Measurements from ENCODE around the gene ICAM2.

ICAM2 gene

GRCh38 chr17:64028874-64029464 lies 8.5 kb upstream of the ICAM2 start:
- H3K36me3 ChIP-seq (ENCODE audit: insufficient read depth, low read length): no peaks in the 10 kb centered on the region
- no peak overlapping the region for H3K4me3 ChIP-seq (ENCODE audit: low read length, poor library complexity, severe bottlenecking)
- H3K9me3 ChIP-seq (ENCODE audit: insufficient read depth, low read depth, low read length): no peaks in the 10 kb centered on the region
- H4K20me1 ChIP-seq (ENCODE audit: insufficient read depth, low read length, poor library complexity, severe bottlenecking): no peaks in the 10 kb centered on the region
- H3K9me2 ChIP-seq (replicated peaks; ENCODE audit: low read depth, low read length): no peaks in the 10 kb centered on the region
- H3F3A ChIP-seq (ENCODE audit: low read depth): peaks cover 4% of the 10 kb centered on the region; the same call in 1 of the 2 replicates
- H3K27me3 ChIP-seq (ENCODE audit: insufficient read depth, low read length, poor library complexity, severe bottlenecking): no peaks in the 10 kb centered on the region
- H3K4me2 ChIP-seq (ENCODE audit: low read depth, low read length, poor library complexity, severe bottlenecking): no peak overlapping the region
- H3K4me1 ChIP-seq (ENCODE audit: insufficient read depth, low read length, poor library complexity, severe bottlenecking): peaks cover 29% of the 10 kb centered on the region
- TF ChIP-seq, protein P1, sequence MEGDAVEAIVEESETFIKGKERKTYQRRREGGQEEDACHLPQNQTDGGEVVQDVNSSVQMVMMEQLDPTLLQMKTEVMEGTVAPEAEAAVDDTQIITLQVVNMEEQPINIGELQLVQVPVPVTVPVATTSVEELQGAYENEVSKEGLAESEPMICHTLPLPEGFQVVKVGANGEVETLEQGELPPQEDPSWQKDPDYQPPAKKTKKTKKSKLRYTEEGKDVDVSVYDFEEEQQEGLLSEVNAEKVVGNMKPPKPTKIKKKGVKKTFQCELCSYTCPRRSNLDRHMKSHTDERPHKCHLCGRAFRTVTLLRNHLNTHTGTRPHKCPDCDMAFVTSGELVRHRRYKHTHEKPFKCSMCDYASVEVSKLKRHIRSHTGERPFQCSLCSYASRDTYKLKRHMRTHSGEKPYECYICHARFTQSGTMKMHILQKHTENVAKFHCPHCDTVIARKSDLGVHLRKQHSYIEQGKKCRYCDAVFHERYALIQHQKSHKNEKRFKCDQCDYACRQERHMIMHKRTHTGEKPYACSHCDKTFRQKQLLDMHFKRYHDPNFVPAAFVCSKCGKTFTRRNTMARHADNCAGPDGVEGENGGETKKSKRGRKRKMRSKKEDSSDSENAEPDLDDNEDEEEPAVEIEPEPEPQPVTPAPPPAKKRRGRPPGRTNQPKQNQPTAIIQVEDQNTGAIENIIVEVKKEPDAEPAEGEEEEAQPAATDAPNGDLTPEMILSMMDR (conservative IDR thresholded peaks at IDR 0.05; ENCODE audit: low read length): peak; percentile 70
- no peak for TF ChIP-seq EZH2phosphoT487 (IDR thresholded peaks at IDR 0.05; ENCODE audit: borderline replicate concordance)
- H3K79me2 ChIP-seq (ENCODE audit: insufficient read depth, low read length): peaks cover 18% of the 10 kb centered on the region; the same call in 1 of the 2 replicates
- no peak overlapping the region for H2AFZ ChIP-seq (ENCODE audit: low read length)
- no peak overlapping the region for H3K9ac ChIP-seq (ENCODE audit: low read depth, low read length, poor library complexity, severe bottlenecking)

DNA sequence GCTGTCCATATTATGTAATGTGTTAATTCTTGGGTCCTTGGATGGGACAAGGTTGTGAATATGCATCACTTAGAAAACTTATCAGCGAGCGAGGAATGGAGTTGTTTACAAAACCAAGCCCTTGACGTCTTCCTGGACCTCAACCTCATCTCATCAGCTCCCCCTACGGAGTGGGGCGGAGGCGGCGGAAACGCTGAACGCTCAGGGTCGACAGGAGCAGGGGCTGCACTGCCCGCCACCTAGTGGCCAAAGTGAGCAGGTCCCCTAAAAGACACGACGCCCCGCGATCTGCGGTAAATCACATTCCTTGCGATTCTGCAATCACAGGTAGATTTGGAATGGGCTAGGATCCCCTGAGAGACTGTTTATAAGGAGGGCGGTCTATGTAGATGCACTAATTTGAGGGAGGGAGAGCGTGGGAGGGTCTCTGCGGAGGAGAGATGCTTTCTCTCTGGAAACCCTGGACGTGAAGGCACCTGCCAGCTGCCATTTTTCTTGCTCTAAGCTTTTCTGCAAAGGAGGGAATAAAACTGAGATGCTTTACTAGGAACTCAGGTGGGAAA lies 5.4 kb upstream of the ICAM2 start:
- no peaks in the 10 kb centered on the region for H3K27me3 ChIP-seq (ENCODE audit: insufficient read depth, low read length, poor library complexity, severe bottlenecking)
- H3F3A ChIP-seq (ENCODE audit: low read depth): peaks cover 17% of the 10 kb centered on the region
- no peaks in the 10 kb centered on the region for H3K36me3 ChIP-seq (ENCODE audit: insufficient read depth, low read length)
- H3K4me3 ChIP-seq (ENCODE audit: low read length, poor library complexity, severe bottlenecking): peak overlapping the region; percentile 82
- H3K4me2 ChIP-seq (ENCODE audit: low read depth, low read length, poor library complexity, severe bottlenecking): peak overlapping the region; percentile 85
- no peaks in the 10 kb centered on the region for H3K9me3 ChIP-seq (ENCODE audit: insufficient read depth, low read depth, low read length)
- no peaks in the 10 kb centered on the region for H3K9me2 ChIP-seq (replicated peaks; ENCODE audit: low read depth, low read length)
- H4K20me1 ChIP-seq (ENCODE audit: insufficient read depth, low read length, poor library complexity, severe bottlenecking): no peaks in the 10 kb centered on the region
- H3K79me2 ChIP-seq (ENCODE audit: insufficient read depth, low read length): peaks cover 18% of the 10 kb centered on the region; the same call in 1 of the 2 replicates
- H3K4me1 ChIP-seq (ENCODE audit: insufficient read depth, low read length, poor library complexity, severe bottlenecking): peaks cover 61% of the 10 kb centered on the region
- H2AFZ ChIP-seq (ENCODE audit: low read length): peak overlapping the region; percentile 85
- peak overlapping the region; percentile 57 for H3K9ac ChIP-seq (ENCODE audit: low read depth, low read length, poor library complexity, severe bottlenecking)
- TF ChIP-seq EZH2phosphoT487 (IDR thresholded peaks at IDR 0.05; ENCODE audit: borderline replicate concordance): no peak
- TF ChIP-seq, protein P1 (conservative IDR thresholded peaks at IDR 0.05; ENCODE audit: low read length): peak; percentile 99

GRCh38 chr17:64024781-64025731 lies 4.6 kb upstream of the ICAM2 start:
- Histone ChIP-seq H3K9me3 (ENCODE audit: insufficient read depth, low read depth, low read length) (no peaks in the 10 kb centered on the region), H3K4me3 (ENCODE audit: low read length, poor library complexity, severe bottlenecking) (peak overlapping the region; percentile 82), H3K9ac (ENCODE audit: low read depth, low read length, poor library complexity, severe bottlenecking) (peak overlapping the region; percentile 51), H2AFZ (ENCODE audit: low read length) (no peak overlapping the region), H3K79me2 (ENCODE audit: insufficient read depth, low read length) (peaks cover 18% of the 10 kb centered on the region; the same call in 1 of the 2 replicates), H3K27me3 (ENCODE audit: insufficient read depth, low read length, poor library complexity, severe bottlenecking) (no peaks in the 10 kb centered on the region), H3F3A (ENCODE audit: low read depth) (peaks cover 20% of the 10 kb centered on the region), H3K36me3 (ENCODE audit: insufficient read depth, low read length) (no peaks in the 10 kb centered on the region), H3K4me1 (ENCODE audit: insufficient read depth, low read length, poor library complexity, severe bottlenecking) (peaks cover 61% of the 10 kb centered on the region), H4K20me1 (ENCODE audit: insufficient read depth, low read length, poor library complexity, severe bottlenecking) (no peaks in the 10 kb centered on the region), H3K9me2 (replicated peaks; ENCODE audit: low read depth, low read length) (no peaks in the 10 kb centered on the region), H3K4me2 (ENCODE audit: low read depth, low read length, poor library complexity, severe bottlenecking) (peak overlapping the region; percentile 85)
- TF ChIP-seq, protein P1 (conservative IDR thresholded peaks at IDR 0.05; ENCODE audit: low read length): no peak
- TF ChIP-seq EZH2phosphoT487 (IDR thresholded peaks at IDR 0.05; ENCODE audit: borderline replicate concordance): no peak

Measured in Loucy (cell line).